AG20443 (cell line): Measurements from ENCODE around the gene STAT5A.
A peak's percentile ranks its signal among the peaks of the same experiment; 100 is the strongest.

Experiments used
- DNase-seq: peaks from one replicate; pipeline ENCODE4 v3.0.0; 2012; ENCODE audit warnings: low spot score, mixed read lengths

The STAT5A gene

DNA sequence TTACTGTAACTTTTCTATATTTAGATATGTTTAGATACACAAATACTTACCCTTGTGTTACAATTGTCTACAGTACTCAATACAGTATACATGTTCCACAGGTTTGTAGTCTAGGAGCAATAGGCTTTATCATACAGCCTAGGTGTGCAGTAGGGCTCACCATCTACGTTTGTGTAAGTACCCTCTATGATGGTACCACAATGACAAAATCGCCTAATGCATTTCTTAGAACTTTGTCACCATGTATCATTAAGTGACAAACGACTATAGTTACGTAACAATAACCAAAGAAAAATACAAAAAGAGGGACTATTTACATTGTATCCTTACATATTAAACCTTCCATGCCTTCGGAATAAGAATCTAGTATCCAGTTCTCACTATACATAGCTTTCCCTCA, 20.1 kb upstream of the STAT5A start:
- no peak for DNase-seq

DNA sequence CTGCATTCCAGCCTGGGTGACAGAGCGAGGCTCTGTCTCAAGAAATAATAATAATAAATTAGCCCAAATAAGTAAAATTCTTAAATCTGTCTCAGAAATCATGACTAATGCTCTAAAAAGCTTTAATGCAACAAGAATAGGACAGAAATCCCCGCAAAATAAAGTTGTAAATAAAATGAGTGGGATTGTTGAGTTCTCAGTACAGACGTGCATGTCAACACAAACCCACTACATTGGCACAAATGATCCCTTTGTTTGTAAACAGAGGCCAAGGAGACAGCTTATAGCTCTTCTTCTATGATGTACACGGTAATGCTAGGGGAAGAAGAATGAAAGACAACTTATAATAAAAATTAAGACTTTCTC, 18.1 kb upstream of the STAT5A start:
- DNase-seq, result no peak

- no peak for DNase-seq
These were observed 17.7 kb upstream of the STAT5A start for GRCh38 chr17:42270596-42270995.

- DNase-seq, result no peak
These were observed 17.1 kb upstream of the STAT5A start for GRCh38 chr17:42271006-42271778.

DNA sequence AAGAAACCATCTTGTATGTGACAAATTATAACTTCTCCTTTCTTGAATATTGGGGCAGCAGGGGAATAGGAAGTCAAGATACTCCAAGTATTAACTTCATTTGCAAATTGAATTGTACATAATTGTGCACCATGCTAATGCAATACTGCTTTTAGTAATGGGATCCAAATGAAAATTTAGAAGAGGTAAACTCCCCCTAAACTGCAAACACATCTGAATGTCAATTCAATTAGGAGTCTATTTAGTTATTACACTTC, 16.6 kb upstream of the STAT5A start:
- DNase-seq, result no peak

DNA sequence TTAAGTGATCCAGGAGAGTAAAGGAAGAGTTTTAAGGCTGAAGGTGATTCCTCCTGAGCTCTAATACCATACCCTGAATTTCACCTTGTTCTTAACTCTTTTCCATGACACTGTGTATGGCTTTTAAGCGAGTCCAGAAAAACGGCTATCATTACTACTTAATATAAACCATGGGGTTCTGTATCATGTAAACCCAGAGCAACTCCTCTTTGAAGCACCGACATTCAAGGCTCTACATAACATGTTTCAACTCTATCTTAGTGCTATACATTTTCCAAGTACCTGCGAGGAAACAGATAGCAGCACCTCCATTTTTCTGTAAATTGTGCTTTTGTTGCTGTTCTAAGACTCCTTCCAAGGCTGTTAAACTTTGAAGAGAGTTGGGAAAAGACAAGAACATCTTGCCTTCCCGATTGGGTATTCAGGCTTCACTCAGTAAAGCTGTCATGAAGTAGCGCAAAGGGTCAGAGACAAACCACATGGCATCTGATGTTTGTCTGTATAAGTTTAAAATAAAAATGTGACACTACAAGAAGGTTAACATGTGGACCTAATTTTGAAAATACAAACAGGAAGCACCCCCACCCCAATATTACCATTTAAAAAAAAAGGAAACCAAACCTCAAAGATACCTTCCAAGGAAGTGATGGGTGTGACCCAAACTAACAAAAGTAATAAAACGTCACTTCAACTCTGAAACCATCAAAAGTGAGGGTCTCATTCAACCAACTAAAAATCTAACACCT, 16.0 kb upstream of the STAT5A start:
- no peak for DNase-seq

- no peak for DNase-seq
These were observed 14.6 kb upstream of the STAT5A start for GRCh38 chr17:42273474-42274252.

DNA sequence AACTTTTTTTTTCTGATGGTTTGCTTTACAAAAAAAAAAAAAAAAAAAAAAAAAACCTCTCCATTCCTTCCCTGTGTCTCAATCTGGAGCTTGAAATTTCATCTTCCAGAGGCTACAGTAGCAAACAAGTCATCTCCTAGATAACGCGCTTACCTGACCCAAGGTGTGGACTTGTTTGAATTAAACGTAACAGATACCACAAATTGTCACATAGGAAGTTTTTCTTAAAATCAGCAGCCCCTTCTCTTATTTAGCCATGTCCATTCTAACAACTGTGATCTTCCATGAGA, 14.1 kb upstream of the STAT5A start:
- DNase-seq, result no peak

GRCh38 chr17:42274812-42275526, 13.3 kb upstream of the STAT5A start:
- DNase-seq, result no peak

DNA sequence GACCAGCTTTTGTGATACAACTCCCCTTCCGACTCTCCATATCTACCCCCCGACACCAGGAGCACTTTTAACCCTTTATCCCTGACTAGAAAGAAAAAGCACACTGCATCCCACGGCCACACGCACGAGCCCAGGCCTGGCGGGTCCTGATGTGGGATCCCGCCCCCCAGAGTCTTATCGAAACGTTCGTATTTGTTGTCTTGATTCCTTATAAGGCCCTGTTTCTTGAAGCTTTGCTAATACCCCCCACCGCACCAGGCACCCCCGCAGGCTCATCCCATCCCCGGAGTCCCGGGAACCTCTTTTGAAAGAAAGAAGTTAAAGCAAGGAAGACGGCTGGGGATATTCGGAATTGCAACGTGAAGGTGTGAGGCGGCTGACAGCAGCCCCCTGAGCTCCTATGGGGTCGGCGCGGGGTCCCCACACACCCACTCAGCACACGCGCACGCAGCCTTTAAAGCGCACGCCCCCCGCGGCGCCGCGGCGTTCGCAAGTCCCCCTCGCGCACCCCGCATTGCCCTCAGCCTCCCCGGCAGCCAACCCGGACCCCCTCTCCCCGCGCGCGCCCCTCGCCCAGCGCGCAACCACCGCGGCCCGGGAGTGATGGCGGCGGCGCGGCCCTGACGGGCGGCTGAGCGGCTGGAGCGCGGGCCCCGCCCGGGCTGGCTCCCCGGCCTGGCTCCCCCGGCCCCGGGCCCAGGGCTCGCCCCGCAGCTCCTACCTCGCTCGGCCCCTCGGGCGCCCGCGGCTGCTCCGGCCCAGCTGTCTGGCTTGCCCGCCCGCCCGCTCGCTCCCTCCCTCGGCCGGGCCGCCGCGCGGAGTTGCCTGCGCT, 12.6 kb upstream of the STAT5A start:
- DNase-seq, result peak; percentile 39

GRCh38 chr17:42276359-42276608, 12.0 kb upstream of the STAT5A start, which contains the start of gene STAT5B:
TSS of gene STAT5B (minus strand) at chr17:42276391. CDS start at chr17:42232127, 44,264 bp downstream.
- DNase-seq, result peak; percentile 96

DNA sequence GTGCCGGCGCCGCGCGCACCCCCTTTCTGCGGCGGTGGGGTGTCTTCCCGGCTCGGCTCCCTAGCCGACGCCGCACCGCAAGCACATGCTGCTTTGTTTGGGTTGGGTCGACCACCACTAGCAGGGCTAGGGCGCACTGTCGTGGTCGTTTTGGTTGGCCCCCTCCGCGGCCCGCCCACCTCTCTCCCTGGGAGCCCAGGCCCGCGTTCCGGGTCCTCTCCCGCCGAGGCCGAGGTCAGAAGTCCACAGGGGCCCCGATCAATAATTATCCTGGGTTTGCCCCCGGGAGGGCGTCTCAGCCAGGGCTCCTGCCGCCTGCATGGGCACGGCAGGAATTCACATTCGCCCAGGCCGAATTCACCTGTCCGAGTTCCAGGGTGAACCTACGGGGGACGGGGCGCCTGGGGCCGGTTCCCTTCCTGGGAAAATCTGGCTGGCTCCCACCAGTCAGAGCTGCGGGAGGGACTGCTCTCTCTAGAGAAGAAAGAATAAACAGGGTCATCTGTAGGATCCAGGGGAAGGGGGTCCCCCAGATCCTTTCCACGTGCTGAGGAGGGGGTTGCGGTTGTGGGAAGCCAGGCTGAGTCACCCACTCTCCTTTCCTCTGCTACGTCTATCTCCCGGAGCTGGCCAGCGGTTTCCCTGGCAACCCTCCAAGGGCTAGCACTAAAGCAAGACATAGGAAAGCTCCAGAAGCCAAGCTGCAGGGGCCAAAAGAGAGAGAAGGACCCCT, 11.5 kb upstream of the STAT5A start:
- DNase-seq, result peak; percentile 78

DNA sequence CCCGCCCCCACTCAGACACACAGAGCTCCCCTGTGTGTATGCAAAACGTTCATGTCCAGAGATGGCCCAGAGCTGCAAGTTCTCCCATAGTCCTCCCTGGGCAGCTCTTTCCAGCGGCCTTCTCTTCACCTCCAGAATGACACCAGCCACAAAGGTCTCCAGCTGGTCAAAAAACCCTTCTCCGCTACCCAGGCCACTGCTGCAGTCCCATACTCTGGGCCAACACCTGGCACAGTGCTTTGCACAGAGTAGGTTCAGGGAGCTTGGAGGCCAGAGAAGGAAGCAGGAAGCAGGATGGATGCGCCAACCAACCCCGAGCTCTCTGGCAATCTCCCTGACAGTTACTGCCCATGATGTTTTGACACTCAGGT, 11.0 kb upstream of the STAT5A start:
- DNase-seq, result no peak

GRCh38 chr17:42279776-42280630, 8.3 kb upstream of the STAT5A start:
- no peak for DNase-seq

- no peak for DNase-seq
These were observed 6.7 kb upstream of the STAT5A start for GRCh38 chr17:42281571-42282096.

GRCh38 chr17:42282478-42283080, 5.7 kb upstream of the STAT5A start:
- no peak for DNase-seq

DNA sequence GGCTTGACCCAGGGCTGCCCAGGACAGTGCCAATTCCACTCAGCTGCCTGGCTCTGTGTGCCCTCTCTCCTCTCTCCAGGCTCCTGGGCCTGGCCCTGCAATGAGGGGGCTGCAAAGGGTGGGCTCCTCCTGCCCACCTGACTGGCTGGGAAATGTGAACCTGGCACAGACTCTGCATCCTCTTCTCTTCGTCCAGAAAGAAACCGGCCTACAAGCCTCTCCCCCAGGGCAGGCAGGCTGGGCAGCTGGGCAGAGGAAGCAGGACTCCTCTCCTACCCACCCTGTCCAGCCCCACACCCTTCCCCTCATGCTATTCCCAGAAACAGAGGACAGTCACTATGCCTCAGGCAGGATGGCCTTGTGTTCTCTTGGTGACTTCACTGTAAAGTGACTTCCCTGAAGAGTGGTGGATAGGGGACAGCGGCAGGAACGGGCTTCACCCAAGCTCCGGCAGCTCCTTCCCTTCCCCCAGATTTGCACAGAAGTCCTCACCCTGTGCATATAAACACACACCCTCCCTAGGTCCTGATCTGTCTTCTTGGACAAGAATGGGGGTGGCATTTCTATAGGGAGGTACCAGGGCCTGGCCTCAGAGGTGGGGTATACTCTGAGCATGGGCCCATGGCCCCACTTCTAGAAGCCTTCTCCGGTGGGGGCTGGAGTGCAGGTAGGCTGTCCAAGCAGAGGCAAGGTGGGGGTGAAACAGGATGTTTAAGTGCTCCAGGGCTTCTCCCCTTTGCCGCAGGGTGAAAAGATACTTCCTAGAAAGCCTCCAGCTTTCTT, 4.9 kb upstream of the STAT5A start:
- DNase-seq, result no peak

DNA sequence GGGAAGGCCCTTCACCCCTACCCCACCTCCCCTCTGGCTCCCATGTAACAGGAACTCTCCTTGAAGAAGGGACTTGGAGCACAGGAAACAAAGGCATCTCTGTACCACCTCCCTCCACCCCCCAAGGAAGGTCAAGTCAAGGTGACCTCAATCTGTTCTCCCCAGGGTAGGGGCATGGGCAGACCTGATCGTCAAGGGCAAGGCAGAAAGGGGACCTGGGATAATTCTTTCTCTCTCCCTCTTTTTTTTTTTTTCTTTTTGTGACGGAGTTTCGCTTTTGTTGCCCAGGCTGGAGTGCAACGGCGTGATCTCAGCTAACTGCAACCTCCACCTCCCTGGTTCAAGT, 4.3 kb upstream of the STAT5A start:
- DNase-seq, result no peak

DNA sequence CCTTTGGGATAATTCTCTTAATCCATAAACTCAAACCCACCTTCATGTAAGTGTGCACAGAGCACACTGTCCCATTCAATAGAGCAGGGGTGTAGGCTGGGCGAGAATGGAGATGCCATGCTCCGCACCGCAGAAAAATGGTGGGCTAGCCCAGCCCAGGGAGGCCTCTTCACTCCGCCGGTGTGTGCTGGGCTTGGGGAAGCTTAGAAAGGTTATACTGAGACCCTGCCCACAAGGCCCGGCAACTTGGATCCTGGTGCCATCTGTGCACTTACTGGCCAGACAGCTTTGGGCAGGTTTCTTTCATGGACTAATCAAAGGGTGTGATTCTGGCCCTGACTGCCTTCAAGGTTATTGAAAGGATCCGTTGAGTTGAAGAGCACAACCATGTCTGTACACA, 3.7 kb upstream of the STAT5A start:
- no peak for DNase-seq
